NOMO-1 (cell line): ENCODE results near the gene YEATS2.
"Not testable (repeated sequence)": the region's sequence is repeated elsewhere in the genome, so short reads cannot be mapped to it uniquely, and the experiment has no call there.

Source experiments
- DNase-seq, 2 experiments: peaks; one replicate each; lab custom pipeline; 2025; ENCODE audit not compliant: unreplicated experiment in 2 of 2; lab: John Stamatoyannopoulos, UW

The YEATS2 gene

DNA sequence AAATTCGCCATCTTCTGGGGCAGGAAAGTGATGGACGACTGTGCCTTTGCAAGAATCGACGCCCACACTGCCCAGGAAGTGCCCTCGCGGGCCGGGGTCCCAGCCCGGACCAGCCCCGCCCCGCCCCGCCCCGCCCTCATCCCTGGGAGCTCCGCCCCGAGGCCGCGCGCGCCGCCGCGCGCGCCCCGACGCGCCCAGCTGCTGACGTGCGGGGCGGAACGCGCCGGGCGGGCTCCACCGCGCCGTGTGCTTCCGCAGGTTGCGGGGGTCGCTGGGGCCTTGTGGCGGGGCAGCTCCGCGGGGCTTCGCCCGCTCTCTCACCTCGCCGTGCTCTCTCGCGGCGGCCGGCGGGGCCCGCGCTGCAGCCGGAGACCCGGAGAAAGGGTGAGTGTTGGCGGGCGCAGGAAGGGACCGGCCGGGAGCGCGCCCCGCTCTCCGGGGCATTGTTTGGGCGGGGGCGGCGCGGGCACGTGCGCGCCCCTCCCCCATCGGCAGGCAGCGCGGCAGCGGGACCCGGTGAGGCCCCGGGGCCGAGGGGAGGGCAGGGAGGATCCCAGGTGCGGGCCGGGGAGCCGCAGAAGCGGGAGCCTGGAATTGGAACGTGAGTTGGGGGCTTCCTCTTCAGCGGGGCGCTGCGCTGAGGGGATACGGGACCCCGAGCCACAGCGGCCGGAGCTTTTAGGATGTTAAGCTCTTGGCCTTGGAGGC is at the start of gene YEATS2:
YEATS2 (plus strand) TSS at position 188 of the 708 bp plus-strand sequence. CDS start 17,366 bp downstream, outside the sequence.
- DNase-seq = peak; percentile 70 to 80

GRCh38 chr3:183650554-183650953 is 47.0 kb upstream of the YEATS2 start:
- DNase-seq = no peak

DNA sequence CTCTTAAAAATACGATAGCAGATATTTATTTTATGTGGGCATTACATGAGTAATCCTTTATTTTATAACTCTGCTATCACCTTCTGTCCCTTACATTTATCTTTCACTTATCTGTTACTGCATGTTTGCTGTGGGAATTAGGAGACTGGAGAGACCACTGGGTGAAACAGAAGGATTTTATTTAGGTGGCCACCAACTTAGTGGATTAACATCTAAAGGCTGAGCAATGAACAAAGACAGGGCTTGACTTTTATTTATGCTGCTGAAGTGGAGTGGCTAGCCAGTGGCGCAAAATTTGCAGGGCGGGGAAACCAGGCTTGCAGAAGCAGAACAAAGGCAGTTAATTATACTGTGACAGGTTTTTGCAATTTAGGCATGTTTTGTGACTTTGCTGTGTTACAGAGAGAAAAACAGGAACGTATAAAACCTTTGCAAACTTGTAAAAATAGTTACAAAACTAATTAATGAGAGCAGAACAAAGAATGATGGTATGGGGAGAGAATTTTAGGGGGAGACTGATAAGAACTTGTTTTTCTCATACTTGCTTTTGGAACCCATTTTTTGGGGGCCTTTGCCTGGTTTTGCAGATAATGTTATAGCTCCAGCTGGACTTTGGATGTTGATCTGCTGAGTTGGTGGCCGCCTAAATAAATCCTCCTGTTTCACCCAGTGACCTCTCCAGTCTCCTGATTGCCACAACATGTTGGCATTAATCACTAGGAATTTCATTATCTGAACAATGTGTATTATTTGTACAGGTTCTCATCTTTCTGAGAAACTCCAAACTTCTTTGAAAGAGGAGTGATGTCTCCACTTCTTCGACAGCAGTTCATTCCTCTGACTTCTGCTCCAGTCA is 44.2 kb upstream of the YEATS2 start:
- no peak for DNase-seq

DNA sequence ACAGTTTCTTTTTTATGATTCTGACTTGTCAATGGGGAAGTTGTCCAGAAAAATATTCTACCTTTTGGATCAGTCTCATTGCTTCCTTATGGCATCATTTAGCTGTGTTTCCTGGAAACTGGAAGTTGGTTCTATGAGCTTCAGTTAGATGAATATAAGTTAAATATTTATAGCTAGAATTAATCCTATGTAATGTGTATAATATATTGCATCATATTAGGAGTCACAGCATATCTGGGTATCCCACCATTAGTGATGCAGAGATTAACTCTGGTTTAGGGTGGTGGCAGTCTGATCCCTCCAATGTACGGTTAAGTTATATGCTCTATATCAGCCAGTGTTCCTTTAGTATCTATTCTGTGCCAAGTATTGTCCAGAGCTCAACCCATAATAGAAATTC is 42.9 kb upstream of the YEATS2 start:
- no peak for DNase-seq

DNA sequence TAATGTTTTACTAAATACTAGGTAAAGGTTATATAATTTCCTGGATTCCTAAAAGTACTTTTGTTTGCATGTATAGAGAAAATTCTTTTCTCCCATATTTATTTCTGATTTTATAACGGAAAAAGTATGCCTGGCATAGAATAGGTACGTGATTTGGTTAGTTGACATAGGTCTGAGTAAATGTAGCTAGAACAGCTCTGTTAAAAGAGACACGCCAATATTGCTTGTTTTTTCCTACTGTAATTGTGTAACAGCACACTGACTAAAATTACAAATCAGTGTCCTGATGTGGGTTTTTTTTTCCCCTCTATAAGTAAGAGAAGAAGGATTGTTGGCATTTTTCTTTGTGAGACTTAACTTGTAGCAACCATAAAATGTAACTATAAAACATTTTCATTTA is 35.5 kb upstream of the YEATS2 start:
- DNase-seq = no peak

- DNase-seq = no peak
Measured at GRCh38 chr3:183664913-183665381, 32.6 kb upstream of the YEATS2 start.

DNA sequence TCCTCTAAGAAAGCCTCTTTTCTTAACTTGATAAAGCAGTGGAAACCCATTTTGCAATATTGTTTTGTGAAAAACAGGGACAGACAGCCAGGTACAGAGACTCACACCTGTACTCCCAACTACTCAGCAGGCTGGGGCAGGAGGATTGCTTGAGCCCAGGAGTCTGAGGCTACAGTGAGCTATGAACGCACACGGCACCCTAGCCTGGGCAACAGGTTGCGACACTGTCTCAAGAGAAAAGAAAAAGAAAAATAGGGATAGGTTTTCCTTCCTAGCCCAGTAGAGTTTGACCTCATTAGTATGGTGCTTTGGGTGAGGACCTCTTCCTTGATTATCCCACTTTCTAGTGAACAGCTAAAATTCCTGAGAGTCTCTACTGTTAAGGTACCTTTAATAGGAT is 17.5 kb upstream of the YEATS2 start:
- no peak for DNase-seq

DNA sequence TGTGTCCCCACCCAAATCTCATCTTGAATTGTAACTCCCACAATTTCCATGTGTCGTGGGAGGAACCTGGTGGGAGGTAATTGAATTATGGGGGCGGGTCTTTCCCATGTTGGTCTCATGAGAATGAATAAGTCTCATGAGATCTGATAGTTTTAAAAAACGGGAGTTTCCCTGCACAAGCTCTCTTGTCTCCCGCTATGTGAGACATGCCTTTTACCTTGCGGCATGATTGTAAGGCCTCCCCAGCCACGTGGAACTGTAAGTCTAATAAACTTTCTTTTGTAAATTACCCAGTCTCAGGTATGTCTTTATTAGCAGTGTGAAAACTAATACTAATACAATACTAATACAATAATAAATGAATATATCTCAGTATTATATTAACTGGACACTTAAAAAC is 9.9 kb upstream of the YEATS2 start:
- no peak for DNase-seq

DNA sequence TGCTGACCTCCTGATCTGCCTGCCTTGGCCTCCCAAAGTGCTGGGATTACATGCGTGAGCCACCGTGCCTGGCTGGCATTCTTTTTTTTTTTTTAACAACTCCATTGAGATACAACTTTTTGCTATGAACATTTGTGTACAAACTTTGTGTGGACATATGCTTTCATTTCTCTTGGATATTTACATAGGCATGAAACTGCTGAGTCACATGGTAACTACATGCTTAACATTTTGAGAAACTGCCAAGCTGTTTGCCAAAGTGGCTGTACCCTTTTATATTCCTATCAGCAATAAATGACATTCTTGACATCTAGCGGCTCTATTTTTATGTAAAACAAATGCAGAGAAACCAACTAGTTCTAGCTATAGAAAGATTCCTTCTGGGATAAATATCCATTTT is 8.7 kb upstream of the YEATS2 start:
- DNase-seq = no peak

DNA sequence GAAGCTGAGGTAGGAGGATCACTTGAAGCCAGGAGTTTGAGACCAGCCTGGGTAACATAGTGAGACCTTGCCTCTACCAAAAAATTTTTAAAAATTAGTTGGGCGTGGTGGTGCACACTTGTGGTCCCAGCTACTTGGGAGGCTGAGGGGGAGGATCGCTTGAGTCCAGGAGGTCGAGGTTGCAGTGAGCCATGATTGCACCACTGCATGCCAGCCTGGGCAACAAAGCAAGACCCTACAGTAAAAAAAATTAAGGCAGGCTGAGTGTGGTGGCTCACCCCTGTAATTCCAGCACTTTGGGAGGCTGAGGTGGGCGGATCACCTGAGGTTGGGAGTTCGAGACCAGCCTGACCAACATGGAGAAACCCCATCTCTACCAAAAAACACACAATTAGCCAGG is 8.0 kb upstream of the YEATS2 start:
- not testable (repeated sequence) for DNase-seq

DNA sequence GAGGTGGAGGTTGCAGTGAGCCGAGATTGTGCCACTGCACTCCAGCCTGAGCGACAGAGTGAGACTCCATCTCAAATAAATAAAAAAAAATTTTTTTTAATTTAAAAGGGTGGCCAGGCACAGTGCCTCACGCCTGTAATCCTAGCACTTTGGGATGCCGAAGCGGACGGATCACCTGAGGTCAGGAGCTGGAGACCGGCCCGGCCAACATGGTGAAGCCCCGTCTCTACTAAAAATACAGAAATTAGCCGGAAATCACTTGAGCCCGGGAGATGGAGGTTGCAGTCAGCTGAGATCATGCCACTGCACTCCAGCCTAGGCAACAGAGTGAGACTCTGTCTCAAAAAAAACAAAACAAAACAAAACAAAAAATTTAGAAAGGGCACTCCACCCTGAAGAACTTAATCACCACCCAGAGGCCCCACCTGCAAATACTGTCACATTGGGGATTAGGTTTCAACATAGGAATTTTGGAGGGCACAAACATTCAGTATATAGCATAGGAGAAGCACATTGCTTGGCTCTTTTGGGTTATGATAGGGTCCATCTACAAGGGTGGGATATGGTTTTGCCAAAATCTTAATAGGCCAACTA is 7.1 kb upstream of the YEATS2 start:
- no peak for DNase-seq

DNA sequence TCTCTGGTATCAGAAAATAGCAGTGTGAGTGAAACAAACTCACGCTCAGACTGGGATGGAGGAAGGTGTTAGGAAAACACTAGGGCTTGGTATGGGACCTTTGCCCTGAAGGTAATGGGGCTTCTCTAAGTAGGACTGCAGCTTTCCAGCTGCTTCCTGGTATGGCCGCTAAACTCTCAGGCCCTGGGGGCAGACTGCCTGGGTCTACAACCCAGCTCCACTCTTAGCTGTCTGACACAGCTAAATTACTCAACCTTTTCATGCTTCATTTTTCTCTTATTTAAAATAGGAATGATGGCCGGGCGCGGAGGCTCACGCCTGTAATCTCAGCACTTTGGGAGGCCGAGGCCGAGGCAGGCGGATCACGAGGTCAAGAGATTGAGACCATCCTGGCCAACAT is 5.2 kb upstream of the YEATS2 start:
- no peak for DNase-seq

DNA sequence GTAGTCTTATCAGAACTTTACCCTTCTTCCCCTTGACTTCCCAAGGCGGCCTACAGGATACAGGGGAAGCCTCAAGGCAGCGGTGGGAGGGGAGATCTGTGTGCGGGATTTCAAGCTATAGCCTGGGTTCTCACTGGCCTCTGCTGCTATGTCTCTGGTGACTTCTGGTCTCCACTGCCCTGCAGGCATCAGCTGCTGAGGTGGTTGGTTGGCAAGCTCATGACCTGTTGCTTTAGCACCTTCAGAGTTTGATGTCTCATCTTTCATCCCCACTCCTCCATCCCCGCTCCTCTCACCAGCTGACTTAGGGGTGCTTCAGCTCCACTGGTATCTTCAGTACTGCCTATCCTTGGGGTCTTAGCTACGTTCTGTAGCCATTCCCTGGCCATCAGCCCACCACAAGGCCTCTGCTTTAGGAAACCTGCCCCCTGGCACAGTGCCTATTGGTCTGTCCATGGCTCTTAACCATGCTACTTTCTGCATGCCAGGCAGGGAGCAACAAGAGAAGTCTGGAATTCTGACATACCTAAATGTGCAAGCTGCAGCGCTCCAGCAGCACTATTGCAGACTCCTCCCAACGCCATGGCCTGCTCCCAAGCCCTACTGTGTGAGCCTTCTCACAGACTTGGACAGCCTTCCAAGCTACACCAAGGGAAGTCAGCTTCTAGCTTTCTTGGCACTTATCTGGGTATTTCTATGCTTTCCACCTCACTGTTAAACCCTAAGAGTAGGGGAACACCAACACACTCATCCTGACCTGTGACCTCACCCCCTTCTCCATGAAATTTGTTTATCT is 1.8 kb upstream of the YEATS2 start:
- DNase-seq = no peak

- peak in 1 of 2 experiments; percentile 39 for DNase-seq
Measured at GRCh38 chr3:183697123-183697609, 431 bp upstream of the YEATS2 start.

GRCh38 chr3:183698318-183698751 is 738 bp downstream of the YEATS2 start:
- DNase-seq = peak; percentile 43 to 64

- peak; percentile 72 to 85 for DNase-seq
Measured at GRCh38 chr3:183698756-183699155, 1.2 kb downstream of the YEATS2 start.

DNA sequence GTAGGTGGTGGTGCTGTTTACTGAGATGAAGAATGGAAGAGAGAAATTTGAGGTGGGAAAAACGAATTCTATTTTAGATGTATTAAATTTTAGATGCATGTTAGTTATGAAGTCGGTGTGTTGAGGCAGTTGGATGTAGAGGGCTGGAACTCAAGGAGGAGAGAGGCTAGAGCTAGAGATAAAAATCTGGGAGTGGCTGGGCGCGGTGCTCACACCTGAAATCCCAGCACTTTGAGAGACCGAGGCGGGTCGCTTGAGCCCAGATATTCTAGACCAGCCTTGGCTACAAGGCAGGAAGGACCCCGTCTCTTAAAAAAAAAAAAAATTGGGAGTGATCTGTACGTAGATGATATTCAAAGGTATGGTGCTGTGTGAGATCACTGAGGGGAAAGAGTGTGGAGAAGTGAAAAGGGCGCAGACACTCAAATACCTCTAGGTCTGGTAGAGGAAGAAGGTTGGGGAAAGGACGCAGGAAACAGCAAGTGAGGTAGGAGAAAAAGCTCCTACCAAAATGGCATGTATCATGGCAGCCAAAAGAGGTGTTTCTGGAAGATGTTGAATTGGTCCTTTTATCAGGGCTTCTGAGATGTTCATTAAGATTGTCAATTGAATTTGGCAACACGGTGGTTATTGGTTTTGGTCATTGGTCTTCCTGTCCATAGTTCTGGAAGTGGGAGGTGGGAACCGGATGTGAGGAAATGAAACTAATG is 1.8 kb downstream of the YEATS2 start:
- DNase-seq = no peak

DNA sequence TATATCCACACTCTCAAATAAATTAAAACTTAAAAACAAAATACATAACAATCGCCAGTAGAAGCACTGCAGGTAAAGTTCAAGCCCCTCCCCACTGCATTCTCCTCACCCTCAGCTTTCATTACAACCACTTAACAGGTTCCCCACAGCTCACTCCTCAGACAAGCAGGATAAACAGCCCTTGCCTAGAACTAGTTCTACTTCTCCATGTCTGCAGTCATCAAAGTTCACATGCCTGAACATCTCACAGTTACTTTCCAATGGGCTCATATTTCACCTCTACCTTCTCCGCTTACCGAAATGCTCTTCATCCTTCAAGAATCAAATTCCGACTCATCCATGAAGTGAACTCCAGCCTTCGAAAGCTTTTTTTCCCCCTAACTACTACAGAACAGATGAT is 4.1 kb downstream of the YEATS2 start:
- DNase-seq = no peak

DNA sequence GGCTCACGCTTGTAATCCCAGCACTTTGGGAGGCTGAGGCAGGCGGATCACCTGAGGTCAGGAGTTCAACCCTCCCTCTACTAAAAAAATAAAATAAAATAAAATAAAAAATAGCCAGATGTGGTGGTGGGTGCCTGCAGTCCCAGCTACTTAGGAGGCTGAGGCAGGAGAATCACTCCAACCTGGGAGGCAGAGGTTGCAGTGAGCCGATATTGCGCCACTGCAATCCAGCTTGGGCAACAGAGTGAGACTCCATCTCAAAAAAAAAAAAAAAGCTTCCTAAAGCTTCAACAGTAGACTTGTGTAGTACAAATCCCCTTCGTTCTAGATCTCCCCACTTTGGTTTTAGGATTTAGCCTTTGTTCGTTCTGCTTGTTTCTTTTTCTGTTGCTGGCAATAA is 6.3 kb downstream of the YEATS2 start:
- not testable (repeated sequence) for DNase-seq

DNA sequence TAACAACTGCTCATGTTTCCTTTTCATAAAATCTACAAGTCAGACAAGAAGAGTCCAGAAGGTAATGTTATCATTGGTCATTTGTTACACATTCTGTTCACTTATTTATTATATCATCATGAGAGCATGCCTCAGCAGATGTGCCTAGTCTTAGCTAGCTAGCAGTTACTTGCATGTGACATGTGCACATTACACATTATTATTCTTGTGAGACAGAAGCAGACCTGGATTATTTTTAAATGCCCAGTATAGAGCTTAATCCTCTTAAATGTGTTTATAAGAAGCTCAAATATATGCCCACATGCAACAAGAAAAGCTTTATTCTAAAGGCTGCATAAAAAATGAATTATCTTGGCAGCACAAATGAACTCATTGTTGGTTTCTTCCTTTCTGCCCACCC is 12.6 kb downstream of the YEATS2 start:
- DNase-seq = no peak
